Keratinocyte (primary cell): Measurements from ENCODE around the gene TRMT1.

Source experiments
- CTCF ChIP-seq, 3 experiments: IDR thresholded peaks in 1 of 3; conservative IDR thresholded peaks in 1 of 3; optimal IDR thresholded peaks in 1 of 3; 2 replicates in 2 of 3; 3 replicates in 1 of 3; pipeline versions ENCODE3 to v1.5.1; 2011; ENCODE audit warnings: low read length in 3 of 3, mild to moderate bottlenecking in 3 of 3, moderate library complexity in 2 of 3, control low read depth in 1 of 3, inconsistent platforms in 1 of 3; ENCODE audit not compliant: insufficient read depth in 2 of 3; ENCODE audit errors: extremely low read depth in 1 of 3
- EZH2 ChIP-seq: IDR thresholded peaks from one replicate; pipeline ENCODE4 v1.6.1; 2012; ENCODE audit warnings: inconsistent platforms, mild to moderate bottlenecking, low read length, moderate library complexity

GRCh38 chr19:13063461-13064091, 53.0 kb downstream of the TRMT1 start:
- TF ChIP-seq CTCF (optimal IDR thresholded peaks at IDR 0.05 in 1 of 3, IDR thresholded peaks at IDR 0.05 in 1 of 3, conservative IDR thresholded peaks at IDR 0.05 in 1 of 3; ENCODE audit: extremely low read depth in 1 of 3, insufficient read depth in 2 of 3, low read length in 3 of 3) (no peak), EZH2 (no peak)
